Activated T-cell treated with anti-CD3 and anti-CD28 coated beads, Interleukin-2, amount 50 U/mL, for 72 hours (primary cell): ENCODE results near the gene KRTAP10-5. TPM values are rescaled to one million over a fixed set of nuclear protein-coding genes. Genes with fewer than 3 reads are reported as not detected.

ENCODE experiments used
- ATAC-seq, 2 donors: fragments of 150-1000 bp; cut with Tn5 transposase; replicated peaks in 1 of 2; 2 replicates each; pipeline ENCODE4 v1.10.0; 2021; ENCODE audit warnings: moderate library complexity in 2 of 2, mild to moderate bottlenecking in 1 of 2
- DNase-seq, 2 donors: peaks; one replicate each; pipeline ENCODE4 v3.0.0; 2021 to 2022; ENCODE audit warnings: mixed read lengths in 1 of 2
- H3K27ac Mint-ChIP-seq: one replicate; pipeline ENCODE4 v1.8.0; 2022; ENCODE audit warnings: mild to moderate bottlenecking, moderate library complexity, mixed read lengths
- H3K27me3 Mint-ChIP-seq: one replicate; pipeline ENCODE4 v1.8.0; 2022; ENCODE audit warnings: low read depth, mixed read lengths
- H3K36me3 Mint-ChIP-seq, 2 donors: one replicate each; pipeline ENCODE4 v1.8.0; 2022; ENCODE audit warnings: mixed read lengths in 2 of 2, mild to moderate bottlenecking in 1 of 2; ENCODE audit not compliant: insufficient read depth in 2 of 2
- H3K4me1 Mint-ChIP-seq: one replicate; pipeline ENCODE4 v1.8.0; 2022; ENCODE audit warnings: low read depth, mixed read lengths
- H3K4me3 Mint-ChIP-seq, 2 donors: one replicate each; pipeline ENCODE4 v1.8.0; 2022; ENCODE audit warnings: mild to moderate bottlenecking in 2 of 2, mixed read lengths in 2 of 2, moderate library complexity in 2 of 2
- H3K9me3 Mint-ChIP-seq, 2 donors: one replicate each; pipeline ENCODE4 v1.8.0; 2022; ENCODE audit warnings: mixed read lengths in 2 of 2
- total RNA-seq, 2 donors: library from RNA; stranded (reverse); gene quantifications; one replicate each; pipeline ENCODE4 v1.2.3, GENCODE V29; 2022

The KRTAP10-5 gene
- total RNA-seq, 2 donors from 2014 or later, result not detected

DNA sequence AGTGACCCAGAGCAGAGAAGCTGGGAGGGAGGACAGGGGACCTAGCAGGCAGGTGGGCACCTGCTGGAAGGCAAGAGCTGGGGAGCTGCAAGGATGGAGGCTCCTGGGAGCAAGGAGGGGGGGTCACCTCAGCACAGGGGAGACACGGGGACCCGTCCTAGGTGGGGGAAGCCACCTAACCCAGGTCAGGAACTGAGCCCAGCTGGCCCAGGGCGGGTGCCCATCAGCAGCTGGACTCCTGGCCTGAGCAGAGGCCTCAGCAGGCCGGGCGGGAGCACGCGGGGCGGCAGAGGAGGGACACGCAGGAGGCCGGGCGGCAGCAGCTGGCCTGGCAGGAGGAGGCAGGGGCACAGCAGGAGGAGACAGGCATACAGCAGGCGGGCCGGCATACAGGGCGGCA lies 41.4 kb downstream of the KRTAP10-5 start:
- H3K4me3 Mint-ChIP-seq, result no peak overlapping the region
- H3K9me3 Mint-ChIP-seq, result peaks cover 0 to 4% of the 10 kb centered on the region in 2 donors
- no peak overlapping the region for H3K27ac Mint-ChIP-seq
- H3K27me3 Mint-ChIP-seq, result no peaks in the 10 kb centered on the region
- H3K4me1 Mint-ChIP-seq, result no peaks in the 10 kb centered on the region
- H3K36me3 Mint-ChIP-seq, result no peaks in the 10 kb centered on the region
- no peak for ATAC-seq
- DNase-seq, result no peak

DNA sequence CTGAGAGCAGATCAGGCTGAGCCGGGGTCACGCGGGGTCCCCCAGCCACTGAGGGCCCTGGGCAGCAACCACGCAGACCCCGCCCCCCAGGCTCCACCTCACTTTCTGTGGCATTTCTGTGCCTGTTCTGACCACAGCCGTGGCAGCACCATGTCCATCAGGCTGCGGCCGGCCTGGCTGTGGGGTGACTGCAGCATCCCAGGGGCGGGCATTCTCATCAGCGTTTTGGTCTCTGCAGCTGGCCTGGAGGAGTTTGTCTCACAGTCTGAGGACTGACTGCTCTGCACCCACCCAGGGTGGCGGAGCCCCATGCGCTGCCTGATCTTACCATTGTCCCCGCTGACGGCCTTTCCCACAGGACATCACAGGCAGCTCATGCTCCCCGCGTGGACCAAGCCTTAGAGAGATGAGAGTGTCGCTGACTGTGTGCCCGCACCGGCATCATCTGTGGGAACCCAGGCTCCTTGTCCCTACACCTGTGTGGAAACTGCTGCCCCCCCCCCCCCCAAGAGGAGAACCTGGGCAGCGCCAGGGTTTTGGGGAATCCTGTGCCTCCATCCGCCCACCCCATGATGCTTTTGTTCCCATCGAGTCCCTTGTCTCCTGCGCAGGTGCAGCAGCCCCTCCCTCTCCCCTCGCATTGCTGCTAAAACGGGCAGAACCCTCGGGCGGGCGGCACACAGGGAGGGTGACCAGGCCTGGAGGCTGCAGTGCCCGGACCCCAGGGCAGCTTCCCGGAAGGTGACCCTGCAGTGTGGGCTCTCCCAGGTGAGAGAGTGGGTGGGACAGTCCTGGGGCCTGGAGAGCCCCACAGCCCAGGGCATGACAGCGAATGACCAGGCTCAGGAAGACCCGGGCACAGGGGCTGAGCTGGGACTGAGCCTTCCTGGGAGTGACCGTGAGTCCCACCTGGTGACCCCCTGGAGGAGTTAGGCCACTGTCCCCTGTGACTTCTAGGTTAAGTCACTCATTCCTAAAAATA lies 42.2 kb downstream of the KRTAP10-5 start:
- DNase-seq (no peak), ATAC-seq (no peak)
- Mint-ChIP-seq H3K27me3 (no peaks in the 10 kb centered on the region), H3K4me3 (no peak overlapping the region), H3K27ac (no peak overlapping the region), H3K36me3 (no peaks in the 10 kb centered on the region), H3K9me3 (peaks cover 0 to 4% of the 10 kb centered on the region in 2 donors), H3K4me1 (no peaks in the 10 kb centered on the region)

DNA sequence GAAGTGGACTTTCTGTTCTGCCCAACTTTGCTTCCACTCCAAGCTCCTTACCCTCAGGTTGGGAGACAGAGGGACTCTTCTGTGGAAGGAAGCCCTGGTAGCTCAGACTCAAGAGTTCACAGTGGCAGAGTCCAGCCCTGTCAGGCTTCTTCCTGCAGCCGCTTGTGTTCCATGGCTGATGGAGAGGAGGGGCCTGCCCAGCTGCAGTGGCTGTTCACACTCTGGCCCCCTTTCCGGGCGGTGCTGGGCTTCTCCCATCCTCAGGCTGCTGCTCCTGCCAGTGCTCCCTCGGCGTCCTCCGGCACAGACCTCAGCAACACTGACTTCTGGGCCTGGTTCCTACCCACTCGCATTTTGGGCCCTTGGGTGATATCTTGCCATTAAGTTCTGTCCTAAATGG lies 44.4 kb downstream of the KRTAP10-5 start:
- DNase-seq, result no peak
- no peaks in the 10 kb centered on the region for H3K27me3 Mint-ChIP-seq
- H3K27ac Mint-ChIP-seq, result no peak overlapping the region
- H3K4me3 Mint-ChIP-seq, result no peak overlapping the region
- no peaks in the 10 kb centered on the region for H3K4me1 Mint-ChIP-seq
- H3K36me3 Mint-ChIP-seq, result no peaks in the 10 kb centered on the region
- no peak for ATAC-seq
- H3K9me3 Mint-ChIP-seq, result peaks cover 0 to under 1% of the 10 kb centered on the region in 2 donors

DNA sequence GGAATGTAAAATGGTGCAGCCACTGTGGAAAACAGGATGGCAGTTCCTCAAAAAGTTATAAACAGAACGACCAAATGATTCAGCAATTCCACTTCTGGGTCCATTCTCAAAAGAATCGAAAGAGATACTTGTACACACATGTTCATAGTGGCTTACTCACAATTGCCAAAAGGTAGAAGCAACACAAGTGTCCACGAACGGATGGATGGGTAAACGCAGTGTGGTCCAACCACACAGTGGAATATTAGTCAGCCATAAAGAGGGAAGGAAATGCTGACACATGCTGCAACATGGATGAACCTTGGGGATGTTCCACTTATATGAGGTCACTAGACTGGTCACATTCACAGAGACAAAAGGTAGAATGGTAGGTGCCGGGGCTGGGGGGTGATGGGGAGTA lies 45.7 kb downstream of the KRTAP10-5 start:
- no peak overlapping the region for H3K27ac Mint-ChIP-seq

DNA sequence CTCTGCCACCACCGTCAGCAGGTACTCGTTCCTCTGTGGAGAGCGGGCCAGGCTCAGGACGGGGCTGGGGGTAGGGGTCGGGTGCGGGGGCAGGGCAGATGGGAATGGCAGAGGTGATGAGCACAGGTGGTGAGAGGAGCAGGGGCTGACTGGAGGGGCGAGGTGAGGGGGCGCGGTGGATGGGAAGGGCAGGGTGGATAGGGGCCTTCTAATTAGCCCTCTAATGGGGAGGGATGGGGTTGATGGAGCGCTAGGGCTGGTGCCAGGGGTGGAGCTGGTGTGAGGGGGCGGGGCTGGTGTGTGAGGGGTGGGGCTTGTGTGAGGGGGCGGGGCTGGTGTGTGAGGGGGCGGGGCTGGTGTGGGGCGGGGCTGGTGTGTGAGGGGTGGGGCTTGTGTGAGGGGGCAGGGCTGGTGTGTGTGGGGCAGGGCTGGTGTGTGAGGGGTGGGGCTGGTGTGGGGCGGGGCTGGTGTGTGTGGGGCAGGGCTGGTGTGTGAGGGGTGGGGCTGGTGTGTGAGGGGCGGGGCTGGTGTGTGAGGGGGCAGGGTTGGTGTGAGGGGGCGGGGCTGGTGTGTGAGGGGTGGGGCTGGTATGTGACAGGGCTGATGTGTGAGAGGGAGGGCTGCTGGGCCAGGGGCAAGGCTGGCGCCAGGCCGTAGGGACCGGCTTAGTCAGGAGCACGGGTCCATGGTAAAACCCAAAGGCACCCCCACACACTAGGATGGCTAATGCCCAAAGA lies 46.3 kb downstream of the KRTAP10-5 start:
- Mint-ChIP-seq H3K27me3 (no peaks in the 10 kb centered on the region), H3K9me3 (no peaks in the 10 kb centered on the region), H3K4me1 (no peaks in the 10 kb centered on the region), H3K27ac (no peak overlapping the region), H3K36me3 (no peaks in the 10 kb centered on the region), H3K4me3 (no peak overlapping the region)
- DNase-seq (no peak), ATAC-seq (no peak)

More for the DNA sequence above, 45.7 kb downstream of the KRTAP10-5 start:
- Mint-ChIP-seq H3K4me3 (no peak overlapping the region), H3K4me1 (no peaks in the 10 kb centered on the region), H3K36me3 (no peaks in the 10 kb centered on the region), H3K9me3 (no peaks in the 10 kb centered on the region), H3K27me3 (no peaks in the 10 kb centered on the region)
- DNase-seq, result no peak
- ATAC-seq, result peak; percentile 27 to 55

DNA sequence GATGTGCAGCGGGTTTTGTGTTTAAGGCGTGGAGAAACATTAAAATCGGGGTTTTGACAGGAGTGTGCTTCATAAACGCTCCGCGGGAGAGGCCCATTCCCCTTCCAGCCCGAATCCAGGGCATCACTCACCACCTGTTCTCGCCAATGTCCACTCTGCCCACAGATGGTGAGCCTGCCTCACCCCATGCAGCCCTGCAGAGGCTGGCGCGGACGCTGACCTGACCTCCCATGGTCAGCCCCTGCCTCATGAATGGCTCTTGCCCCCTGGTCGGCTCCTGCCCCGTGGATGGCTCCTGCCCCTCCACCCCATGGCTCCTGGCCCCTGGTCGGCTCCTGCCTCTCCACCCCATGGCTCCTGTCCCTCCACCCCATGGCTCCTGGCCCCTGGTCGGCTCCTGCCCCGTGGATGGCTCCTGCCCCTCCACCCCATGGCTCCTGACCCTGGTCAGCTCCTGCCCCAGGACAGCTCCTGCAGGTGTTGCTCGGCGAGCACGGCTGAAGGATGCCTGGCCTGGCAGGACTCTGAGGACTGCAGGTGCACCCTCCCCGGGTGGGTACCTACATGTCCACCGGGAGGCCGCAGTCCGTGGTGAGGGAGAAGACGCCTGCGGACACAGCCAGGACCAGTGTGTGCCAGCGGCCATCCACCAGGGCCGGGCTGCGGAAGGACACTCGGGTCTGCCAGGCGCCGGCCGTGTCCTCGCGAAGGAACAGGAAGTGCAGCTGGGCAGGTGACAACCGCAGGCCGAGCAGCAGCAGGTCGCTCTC lies 47.1 kb downstream of the KRTAP10-5 start:
- Mint-ChIP-seq H3K9me3 (no peaks in the 10 kb centered on the region), H3K4me1 (no peaks in the 10 kb centered on the region)

DNA sequence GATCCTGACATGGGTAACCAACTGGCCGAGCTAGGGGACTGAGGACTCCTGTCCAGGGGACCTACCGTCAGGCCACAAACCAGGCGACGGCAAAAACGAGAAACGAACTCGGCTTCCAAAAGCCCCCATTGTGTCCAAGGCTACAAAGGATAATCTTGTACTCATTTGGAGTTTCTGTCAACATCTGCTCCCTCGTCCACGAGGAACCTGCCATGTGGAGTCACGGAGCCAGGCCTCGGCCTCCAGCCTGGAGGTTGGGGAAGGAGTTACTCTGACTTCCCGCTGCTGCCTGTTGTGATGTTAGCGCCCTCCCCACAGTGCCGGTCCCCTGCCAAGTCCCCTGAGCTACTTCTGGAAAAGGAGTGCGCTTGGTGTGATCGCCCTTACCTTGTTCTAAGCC lies 47.7 kb downstream of the KRTAP10-5 start:
- no peak for ATAC-seq
- Mint-ChIP-seq H3K36me3 (no peaks in the 10 kb centered on the region), H3K4me3 (no peak overlapping the region), H3K9me3 (no peaks in the 10 kb centered on the region), H3K4me1 (no peaks in the 10 kb centered on the region), H3K27ac (no peak overlapping the region), H3K27me3 (no peaks in the 10 kb centered on the region)
- no peak for DNase-seq

More for the DNA sequence above, 47.1 kb downstream of the KRTAP10-5 start:
- ATAC-seq (no peak), DNase-seq (no peak)
- H3K27me3 Mint-ChIP-seq, result no peaks in the 10 kb centered on the region
- H3K27ac Mint-ChIP-seq, result no peak overlapping the region
- no peaks in the 10 kb centered on the region for H3K36me3 Mint-ChIP-seq
- no peak overlapping the region for H3K4me3 Mint-ChIP-seq

DNA sequence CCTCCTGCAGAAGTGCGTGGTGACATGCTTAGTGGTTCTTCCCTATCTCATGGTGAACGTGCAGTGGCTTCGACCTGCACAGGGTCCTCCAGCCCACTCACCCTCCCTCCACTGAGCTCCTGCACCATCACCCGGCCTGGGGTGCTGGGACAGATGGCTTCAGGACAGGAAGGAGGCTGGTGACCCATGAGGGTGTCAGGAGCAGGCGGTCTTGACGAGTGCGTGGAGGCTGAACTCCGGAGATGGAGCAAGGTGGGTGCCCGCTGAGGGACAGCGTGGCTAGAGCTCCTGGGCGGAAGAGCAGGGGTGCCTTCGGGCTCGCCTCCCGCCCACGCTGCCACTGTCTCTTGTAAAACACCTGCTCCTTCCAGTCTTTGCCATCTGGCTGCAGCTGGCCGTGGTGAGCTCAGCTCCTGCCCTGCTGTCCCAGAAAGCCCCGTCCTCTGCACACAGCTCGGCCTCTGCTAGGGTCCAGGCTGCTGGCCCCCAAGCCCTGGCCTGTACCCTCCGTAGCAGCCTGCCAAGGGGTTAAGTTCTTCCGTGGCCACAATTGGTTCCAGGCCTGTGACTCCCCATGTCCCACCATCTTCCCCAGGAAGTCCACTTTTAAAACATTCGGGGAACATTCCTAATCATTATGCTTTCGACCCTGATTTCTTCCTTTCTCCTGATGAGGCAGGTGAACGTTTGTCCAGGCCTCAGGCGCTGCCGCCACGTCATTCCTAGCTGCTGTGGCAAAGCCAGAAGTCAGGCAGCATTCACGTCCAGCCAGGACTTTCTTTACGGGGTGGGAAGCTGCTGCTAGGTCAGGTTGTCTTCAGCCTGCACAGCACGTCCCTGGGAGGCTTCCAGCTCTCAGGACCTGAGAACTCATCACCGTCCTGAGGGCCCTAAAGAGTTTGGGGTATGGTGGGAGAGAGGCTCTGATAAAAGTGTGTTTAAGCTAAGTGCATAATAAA lies 48.5 kb downstream of the KRTAP10-5 start:
- Mint-ChIP-seq H3K36me3 (no peaks in the 10 kb centered on the region), H3K9me3 (no peaks in the 10 kb centered on the region), H3K4me3 (no peak overlapping the region), H3K27me3 (no peaks in the 10 kb centered on the region), H3K4me1 (no peaks in the 10 kb centered on the region), H3K27ac (no peak overlapping the region)
- ATAC-seq (no peak), DNase-seq (no peak)

DNA sequence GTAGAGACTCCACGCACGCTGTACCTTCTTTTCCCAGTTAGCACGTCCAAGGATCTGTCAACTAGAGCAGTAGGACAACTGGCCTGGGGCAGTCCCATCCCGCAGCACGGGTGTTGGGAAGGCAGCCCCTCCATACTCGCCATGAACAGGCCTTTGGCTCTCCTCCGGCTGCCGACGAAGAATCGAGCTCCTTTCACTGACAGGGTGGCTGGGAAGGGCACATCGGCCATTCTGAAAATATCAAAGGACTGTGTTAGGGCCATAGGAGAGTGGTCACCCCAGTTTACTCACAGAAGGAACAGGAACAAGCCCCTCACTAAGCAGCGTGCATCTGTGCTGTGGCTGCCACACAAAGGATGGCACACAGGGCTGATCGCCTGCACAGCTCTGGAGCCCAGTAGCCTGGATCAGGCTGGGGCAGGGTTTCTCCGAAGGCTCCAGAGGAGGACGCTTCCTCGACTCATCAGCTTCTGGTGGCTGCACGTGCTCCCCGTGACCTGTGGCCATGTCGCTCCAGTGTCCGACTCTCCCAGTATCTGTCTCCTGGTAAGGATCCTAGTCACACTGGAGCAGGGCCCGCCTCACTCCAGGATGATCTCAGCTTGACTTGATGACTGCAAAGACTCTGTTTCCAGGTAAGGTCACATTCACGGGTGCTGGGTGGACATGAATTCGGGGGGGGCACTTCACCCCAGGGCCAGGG lies 49.4 kb downstream of the KRTAP10-5 start:
- H3K27me3 Mint-ChIP-seq, result no peaks in the 10 kb centered on the region
- no peak overlapping the region for H3K27ac Mint-ChIP-seq
- H3K4me1 Mint-ChIP-seq, result no peaks in the 10 kb centered on the region
- DNase-seq (no peak), ATAC-seq (no peak)
- H3K36me3 Mint-ChIP-seq, result no peaks in the 10 kb centered on the region
- H3K9me3 Mint-ChIP-seq, result no peaks in the 10 kb centered on the region
- no peak overlapping the region for H3K4me3 Mint-ChIP-seq

DNA sequence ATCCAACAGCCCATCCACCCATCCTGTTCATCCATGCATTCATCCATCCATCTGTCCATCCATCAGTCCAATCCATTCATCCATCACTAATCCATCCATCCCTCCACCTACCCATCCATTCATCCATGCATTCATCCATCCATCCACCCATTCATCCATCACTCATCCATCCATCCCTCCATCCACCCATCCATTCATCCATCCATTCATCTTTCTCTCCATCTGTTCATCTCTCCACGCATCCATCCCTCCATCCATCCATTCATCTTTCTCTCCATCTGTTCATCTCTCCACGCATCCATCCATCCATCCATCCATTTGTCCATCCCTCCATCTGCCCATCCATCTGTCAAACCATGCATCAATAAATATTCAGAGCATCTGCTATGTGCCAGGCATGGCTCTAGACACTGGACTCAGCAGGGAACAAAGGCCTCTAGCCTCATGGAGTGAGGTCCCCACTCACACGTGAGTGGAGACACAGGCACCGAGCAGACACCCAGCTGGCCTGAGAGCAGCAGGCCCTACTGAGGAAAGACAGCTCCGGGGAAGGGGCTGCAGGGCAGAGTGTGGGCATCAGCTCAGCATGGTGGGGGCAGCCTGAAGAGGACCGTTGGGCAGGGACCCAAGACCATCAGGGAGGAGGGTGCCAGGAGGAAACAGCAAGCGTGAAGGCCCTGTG lies 50.0 kb downstream of the KRTAP10-5 start:
- Mint-ChIP-seq H3K36me3 (no peaks in the 10 kb centered on the region), H3K9me3 (no peaks in the 10 kb centered on the region), H3K27me3 (no peaks in the 10 kb centered on the region), H3K27ac (peak overlapping the region; percentile 7), H3K4me3 (no peak overlapping the region), H3K4me1 (no peaks in the 10 kb centered on the region)
- ATAC-seq (no peak), DNase-seq (no peak)

DNA sequence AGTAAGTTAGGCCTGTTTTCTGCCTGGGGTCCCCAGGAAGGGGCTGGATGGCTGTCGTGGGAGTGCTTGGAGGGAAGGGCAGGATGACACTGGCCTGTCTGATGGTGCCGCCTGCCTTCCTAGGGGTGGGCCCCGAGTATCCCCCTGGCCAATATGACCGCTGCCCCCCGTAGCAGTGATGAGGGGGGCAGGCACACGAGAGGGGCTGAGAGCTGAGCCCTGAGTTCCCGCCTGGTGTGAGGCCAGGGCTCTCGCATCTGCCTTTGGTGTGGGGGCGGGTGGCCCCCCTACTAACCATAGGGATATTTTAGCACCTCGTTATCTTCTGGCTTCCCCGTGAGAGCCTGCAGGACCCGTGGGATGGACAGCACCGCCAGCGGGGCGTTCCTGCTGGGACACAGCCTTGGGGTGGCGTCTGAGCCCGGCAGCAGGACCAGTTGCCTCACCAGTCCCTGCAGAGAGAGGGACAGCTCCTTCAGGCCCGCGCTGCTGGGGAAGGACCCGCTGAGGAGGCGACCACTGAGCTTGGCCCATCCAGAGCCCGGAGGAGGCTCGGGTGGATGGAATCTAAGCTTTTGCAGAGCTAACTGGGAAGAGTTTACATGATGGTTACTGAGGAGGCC lies 50.8 kb downstream of the KRTAP10-5 start:
- Mint-ChIP-seq H3K4me3 (no peak overlapping the region), H3K36me3 (no peaks in the 10 kb centered on the region), H3K9me3 (no peaks in the 10 kb centered on the region), H3K27ac (peak overlapping the region; percentile 7), H3K27me3 (no peaks in the 10 kb centered on the region), H3K4me1 (no peaks in the 10 kb centered on the region)
- DNase-seq, result no peak
- no peak for ATAC-seq
